ENCODE results near the gene OR6C76. TPM values are rescaled to one million over a fixed set of nuclear protein-coding genes. Genes with fewer than 3 reads are reported as not detected.
"Not testable (repeated sequence)": the region's sequence is repeated elsewhere in the genome, so short reads cannot be mapped to it uniquely, and the experiment has no call there.

OR6C76 gene
- total and polyA plus RNA-seq, 3 experiments from 2014 or later = not detected

- H3K4me1 Mint-ChIP-seq; H3K4me3 Mint-ChIP-seq; H3K27me3 ChIP-seq (ENCODE audit: insufficient read depth, low read length, poor library complexity, severe bottlenecking); H3K27ac ChIP-seq (ENCODE audit: low read depth, low read length); CTCF ChIA-PET; H3K36me3 ChIP-seq (ENCODE audit: insufficient read depth, low read length); H3K36me3 Mint-ChIP-seq; DNase-seq; H3K9me3 ChIP-seq (ENCODE audit: low read length); H3K4me1 ChIP-seq (ENCODE audit: insufficient read depth, low read length); POLR2A ChIA-PET; H3K9me3 Mint-ChIP-seq; H3K4me3 ChIP-seq (ENCODE audit: low read length): not testable (repeated sequence)
- H3K27ac Mint-ChIP-seq = peak overlapping the region in 1 of 8 donors; percentile 23
- H3K27me3 Mint-ChIP-seq = peaks cover 17 to 46% of the 10 kb centered on the region in 2 donors
Measured at GRCh38 chr12:55413498-55414388, 12.3 kb upstream of the OR6C76 start.

- H3K27ac Mint-ChIP-seq; H3K36me3 Mint-ChIP-seq; H3K4me3 ChIP-seq (ENCODE audit: low read length); H3K9me3 Mint-ChIP-seq; H3K4me1 ChIP-seq (ENCODE audit: insufficient read depth, low read length); H3K27ac ChIP-seq (ENCODE audit: low read depth, low read length); H3K9me3 ChIP-seq (ENCODE audit: low read length); POLR2A ChIA-PET; H3K27me3 ChIP-seq (ENCODE audit: insufficient read depth, low read length, poor library complexity, severe bottlenecking); H3K4me1 Mint-ChIP-seq; CTCF ChIA-PET; DNase-seq; H3K4me3 Mint-ChIP-seq; H3K36me3 ChIP-seq (ENCODE audit: insufficient read depth, low read length): not testable (repeated sequence)
- H3K27me3 Mint-ChIP-seq = peaks cover 21 to 49% of the 10 kb centered on the region in 2 donors
Measured at GRCh38 chr12:55414396-55414823, 11.6 kb upstream of the OR6C76 start.

- Mint-ChIP-seq H3K4me3 (peak overlapping the region in 5 of 7 donors; percentile 13 to 65 (median 52)), H3K27ac (peak overlapping the region in 1 of 8 donors; percentile 37), H3K27me3 (peaks cover 24 to 53% of the 10 kb centered on the region in 2 donors)
- H3K27ac ChIP-seq (ENCODE audit: low read depth, low read length); H3K9me3 Mint-ChIP-seq; H3K27me3 ChIP-seq (ENCODE audit: insufficient read depth, low read length, poor library complexity, severe bottlenecking); H3K4me3 ChIP-seq (ENCODE audit: low read length); H3K4me1 Mint-ChIP-seq; H3K9me3 ChIP-seq (ENCODE audit: low read length); H3K36me3 Mint-ChIP-seq; H3K36me3 ChIP-seq (ENCODE audit: insufficient read depth, low read length); H3K4me1 ChIP-seq (ENCODE audit: insufficient read depth, low read length); CTCF ChIA-PET; POLR2A ChIA-PET; DNase-seq: not testable (repeated sequence)
Measured at GRCh38 chr12:55414889-55415288, 11.2 kb upstream of the OR6C76 start.

GRCh38 chr12:55416961-55417360 is 9.1 kb upstream of the OR6C76 start:
- DNase-seq = no peak
- CTCF ChIA-PET = no interaction called here
- H3K27ac Mint-ChIP-seq = no peak overlapping the region
- Histone ChIP-seq H3K36me3 (ENCODE audit: insufficient read depth, low read length) (no peaks in the 10 kb centered on the region), H3K4me3 (ENCODE audit: low read length) (no peak overlapping the region), H3K27ac (ENCODE audit: low read depth, low read length) (no peak overlapping the region), H3K27me3 (ENCODE audit: insufficient read depth, low read length, poor library complexity, severe bottlenecking) (no peaks in the 10 kb centered on the region), H3K4me1 (ENCODE audit: insufficient read depth, low read length) (no peaks in the 10 kb centered on the region), H3K9me3 (ENCODE audit: low read length) (no peaks in the 10 kb centered on the region)
- peaks cover 0 to 2% (median 0%) of the 10 kb centered on the region in 5 donors for H3K9me3 Mint-ChIP-seq
- H3K36me3 Mint-ChIP-seq = no peaks in the 10 kb centered on the region
- no peak overlapping the region for H3K4me3 Mint-ChIP-seq
- POLR2A ChIA-PET = no interaction called here
- peaks cover 5 to 8% (median 7%) of the 10 kb centered on the region in 3 donors for H3K4me1 Mint-ChIP-seq
- H3K27me3 Mint-ChIP-seq = peaks cover 25 to 63% of the 10 kb centered on the region in 2 donors

- ChIA-PET CTCF (interaction anchor here (1.2 kb wide), 1 partner anchor 19 kb away, joined by 3 read pairs; no protein-coding TSS in a partner anchor), POLR2A (no interaction called here)
- no peaks in the 10 kb centered on the region for H3K36me3 Mint-ChIP-seq
- no peak overlapping the region for H3K4me3 Mint-ChIP-seq
- H3K4me3 ChIP-seq (ENCODE audit: low read length) = no peak overlapping the region
- no peak for DNase-seq
- no peaks in the 10 kb centered on the region for H3K9me3 ChIP-seq (ENCODE audit: low read length)
- no peaks in the 10 kb centered on the region for H3K36me3 ChIP-seq (ENCODE audit: insufficient read depth, low read length)
- no peak overlapping the region for H3K27ac Mint-ChIP-seq
- H3K9me3 Mint-ChIP-seq = peaks cover 0 to 2% (median 0%) of the 10 kb centered on the region in 5 donors
- no peaks in the 10 kb centered on the region for H3K27me3 ChIP-seq (ENCODE audit: insufficient read depth, low read length, poor library complexity, severe bottlenecking)
- no peak overlapping the region for H3K27ac ChIP-seq (ENCODE audit: low read depth, low read length)
- H3K27me3 Mint-ChIP-seq = peaks cover 28 to 63% of the 10 kb centered on the region in 2 donors
- H3K4me1 Mint-ChIP-seq = peaks cover 2 to 3% (median 2%) of the 10 kb centered on the region in 3 donors
- H3K4me1 ChIP-seq (ENCODE audit: insufficient read depth, low read length) = no peaks in the 10 kb centered on the region
Measured at GRCh38 chr12:55420307-55420962, 5.6 kb upstream of the OR6C76 start.

- H3K4me1 ChIP-seq (ENCODE audit: insufficient read depth, low read length) = no peaks in the 10 kb centered on the region
- H3K9me3 Mint-ChIP-seq = peaks cover 0 to 3% (median 0%) of the 10 kb centered on the region in 5 donors
- no peak overlapping the region for H3K27ac Mint-ChIP-seq
- peaks cover 0 to 6% (median 0%) of the 10 kb centered on the region in 3 donors for H3K36me3 Mint-ChIP-seq
- no peaks in the 10 kb centered on the region for H3K36me3 ChIP-seq (ENCODE audit: insufficient read depth, low read length)
- H3K4me3 Mint-ChIP-seq = no peak overlapping the region
- no peaks in the 10 kb centered on the region for H3K27me3 ChIP-seq (ENCODE audit: insufficient read depth, low read length, poor library complexity, severe bottlenecking)
- ChIA-PET POLR2A (no interaction called here), CTCF (no interaction called here)
- H3K4me1 Mint-ChIP-seq = no peaks in the 10 kb centered on the region
- no peak for DNase-seq
- H3K27me3 Mint-ChIP-seq = peaks cover 15 to 45% of the 10 kb centered on the region in 2 donors
- no peak overlapping the region for H3K27ac ChIP-seq (ENCODE audit: low read depth, low read length)
- no peak overlapping the region for H3K4me3 ChIP-seq (ENCODE audit: low read length)
- no peaks in the 10 kb centered on the region for H3K9me3 ChIP-seq (ENCODE audit: low read length)
Measured at GRCh38 chr12:55428331-55429243, 2.5 kb downstream of the OR6C76 start.

GRCh38 chr12:55441233-55441632 is 15.2 kb downstream of the OR6C76 start:
- H3K27me3 ChIP-seq (ENCODE audit: insufficient read depth, low read length, poor library complexity, severe bottlenecking); CTCF ChIA-PET; H3K4me3 Mint-ChIP-seq; H3K27ac Mint-ChIP-seq; H3K36me3 ChIP-seq (ENCODE audit: insufficient read depth, low read length); H3K4me1 Mint-ChIP-seq; H3K4me1 ChIP-seq (ENCODE audit: insufficient read depth, low read length); H3K4me3 ChIP-seq (ENCODE audit: low read length); H3K9me3 ChIP-seq (ENCODE audit: low read length); H3K27ac ChIP-seq (ENCODE audit: low read depth, low read length); DNase-seq; POLR2A ChIA-PET; H3K36me3 Mint-ChIP-seq: not testable (repeated sequence)
- peaks cover 0 to 30% (median 19%) of the 10 kb centered on the region in 5 donors for H3K9me3 Mint-ChIP-seq
- peaks cover 1 to 20% of the 10 kb centered on the region in 2 donors for H3K27me3 Mint-ChIP-seq
